GM18868 (cell line): ENCODE results near the gene GOLGA5.
"Not testable (repeated sequence)": the region's sequence is repeated elsewhere in the genome, so short reads cannot be mapped to it uniquely, and the experiment has no call there.

ENCODE experiments used
- ATAC-seq: cut with Tn5 transposase; IDR thresholded peaks from one replicate; pipeline ENCODE4 v1.9.1; 2021; ENCODE audit warnings: mild to moderate bottlenecking, moderate library complexity; ENCODE audit not compliant: unreplicated experiment

GOLGA5 gene

GRCh38 chr14:92819680-92820535 is 25.8 kb downstream of the GOLGA5 start:
- ATAC-seq: not testable (repeated sequence)

DNA sequence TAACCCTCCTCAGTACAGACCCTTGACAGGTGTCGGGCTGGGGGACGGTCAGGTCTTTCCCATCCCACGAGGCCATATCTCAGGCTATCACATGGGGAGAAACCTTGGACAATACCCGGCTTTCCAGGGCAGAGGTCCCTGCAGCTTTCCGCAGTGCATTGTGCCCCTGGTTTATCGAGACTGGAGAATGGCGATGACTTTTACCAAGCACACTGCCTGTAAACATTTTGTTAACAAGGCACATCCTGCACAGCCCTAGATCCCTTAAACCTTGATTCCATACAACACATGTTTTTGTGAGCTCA is 26.4 kb downstream of the GOLGA5 start:
- not testable (repeated sequence) for ATAC-seq

- ATAC-seq: no peak
Measured at GRCh38 chr14:92830902-92831301, 36.8 kb downstream of the GOLGA5 start.

DNA sequence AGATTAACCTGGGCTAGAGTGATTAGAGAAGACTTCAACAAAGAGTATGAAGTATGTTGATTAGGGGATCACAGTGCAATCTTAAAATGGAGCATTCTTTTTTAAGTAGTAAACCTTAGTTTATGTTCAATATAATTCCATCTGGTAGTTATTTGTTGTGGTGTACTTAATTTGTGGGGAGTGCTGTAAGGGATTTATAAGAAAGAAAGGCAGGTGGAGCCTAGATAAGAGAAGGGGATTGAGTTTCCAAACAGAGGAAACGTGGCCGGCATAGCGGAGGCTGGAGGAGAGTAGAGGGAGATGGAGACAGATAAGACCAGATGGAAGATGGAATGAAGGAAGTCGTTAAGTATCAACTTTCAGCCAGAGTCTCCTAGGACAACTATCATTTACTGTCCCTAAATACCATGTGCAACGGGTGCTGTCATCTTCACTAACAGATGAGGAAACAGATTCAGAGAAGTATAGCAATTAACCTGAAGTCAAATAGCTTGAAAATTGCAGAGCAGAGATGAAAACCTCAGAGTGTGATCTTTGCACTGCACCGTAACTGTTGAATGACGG is 38.1 kb downstream of the GOLGA5 start:
- ATAC-seq: no peak

DNA sequence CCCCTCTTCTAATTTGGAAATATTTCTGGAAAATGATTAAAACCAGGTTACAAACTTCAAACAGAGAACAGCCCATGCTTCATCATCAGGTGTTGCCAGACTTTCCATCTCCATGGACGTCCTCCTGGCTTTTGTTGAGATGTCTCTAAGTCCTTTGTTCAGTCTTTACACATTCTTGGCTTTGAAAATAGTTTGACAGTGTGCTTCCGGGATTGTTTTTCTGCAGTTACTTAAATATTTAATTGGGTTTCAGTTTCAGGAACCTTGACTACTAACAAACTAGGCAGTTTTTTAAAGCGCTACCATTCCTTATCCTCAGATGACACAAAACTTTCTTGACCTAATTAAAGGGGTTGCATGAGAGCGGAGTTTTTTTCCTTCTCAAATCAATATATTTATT is 47.8 kb downstream of the GOLGA5 start:
- ATAC-seq: no peak

DNA sequence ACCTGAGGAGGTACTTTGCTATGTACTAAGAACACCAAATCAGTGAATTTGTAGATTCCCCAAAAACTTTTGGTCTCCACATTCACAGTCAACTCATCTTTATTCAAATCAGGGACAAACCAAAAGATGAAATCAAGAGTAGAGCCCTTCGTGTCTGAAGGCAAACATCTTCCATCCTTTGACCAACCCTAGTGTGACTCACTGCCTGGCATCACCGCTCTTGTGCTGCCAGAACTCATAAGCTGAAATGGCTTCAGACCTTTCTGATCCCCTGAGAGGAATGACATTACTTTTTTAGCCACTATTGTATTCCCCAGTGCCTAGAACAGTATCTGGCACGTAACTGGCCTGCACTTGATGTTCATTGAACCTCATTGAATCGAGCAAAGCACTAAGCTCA is 50.1 kb downstream of the GOLGA5 start:
- peak; percentile 47 for ATAC-seq

DNA sequence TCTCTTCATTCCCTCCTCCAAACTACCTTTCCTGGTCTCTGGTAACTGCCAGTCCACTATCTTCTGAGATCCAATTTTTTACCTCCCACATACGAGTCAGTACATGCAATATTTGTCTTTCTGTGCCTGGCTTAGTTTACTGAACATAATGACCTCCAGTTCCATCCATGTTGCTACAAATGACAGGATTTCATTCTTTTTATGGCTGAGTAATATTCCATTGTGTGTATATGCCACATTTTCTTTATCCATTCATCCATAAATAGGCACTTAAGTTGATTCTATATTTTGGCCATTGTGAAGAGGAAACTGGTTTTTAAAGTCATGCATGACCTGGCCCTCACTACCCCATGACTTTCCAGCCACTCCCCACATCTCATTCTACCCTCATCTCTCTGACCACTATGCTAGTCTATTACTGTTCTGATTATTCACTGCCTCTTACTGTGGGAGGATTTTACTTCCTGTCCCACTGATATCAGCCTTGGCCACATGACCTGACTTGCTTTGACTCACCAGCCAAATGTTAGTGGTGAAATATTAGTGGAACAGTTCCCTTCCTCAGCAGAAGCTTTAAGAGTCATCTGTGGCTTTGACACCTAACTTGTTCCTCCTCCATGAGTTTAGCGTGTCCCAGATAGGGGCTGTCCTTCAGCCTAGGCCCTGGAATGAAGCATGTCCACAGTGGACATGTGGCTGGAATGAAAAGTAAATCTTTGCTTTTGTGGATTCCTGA is 52.2 kb downstream of the GOLGA5 start:
- peak; percentile 82 for ATAC-seq

- ATAC-seq: no peak
Measured at GRCh38 chr14:92847278-92847677, 53.2 kb downstream of the GOLGA5 start.

DNA sequence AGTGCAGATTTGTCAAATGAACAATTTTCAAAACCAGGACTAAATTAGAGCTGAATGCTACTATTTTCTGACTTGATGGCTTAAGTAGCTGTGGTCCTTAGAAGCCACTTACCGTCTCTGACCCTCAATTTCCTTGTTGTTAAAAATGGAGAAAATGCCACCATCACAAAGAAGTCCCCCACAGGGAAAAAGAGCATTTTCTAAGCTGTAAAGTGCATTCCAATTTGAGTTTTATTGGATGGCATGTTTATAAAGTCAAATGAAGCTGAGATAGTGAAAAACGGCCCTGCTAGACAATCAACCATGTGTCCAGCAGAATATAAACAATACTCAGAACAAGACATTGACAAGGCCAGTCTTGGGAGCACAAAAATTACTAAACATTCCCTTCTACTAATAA is 53.6 kb downstream of the GOLGA5 start:
- ATAC-seq: no peak

DNA sequence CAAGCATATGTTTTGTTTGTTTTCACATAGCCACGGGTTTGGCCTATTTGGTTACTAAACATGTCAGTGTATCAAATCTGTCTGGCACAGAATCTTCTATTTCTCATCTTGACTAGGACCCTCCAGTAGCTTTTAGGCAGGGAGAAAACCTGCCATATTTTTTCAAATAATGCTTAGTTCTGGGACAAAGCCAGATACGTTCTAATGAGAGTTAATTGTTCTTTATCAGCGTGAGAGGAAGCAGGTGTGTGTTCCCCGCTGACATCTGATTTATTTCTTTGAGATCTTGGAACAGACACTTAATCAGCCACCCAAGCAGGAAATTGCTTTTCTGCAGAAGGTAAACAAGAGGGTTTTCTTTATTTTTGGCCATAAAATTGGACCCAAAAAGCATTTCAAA is 54.8 kb downstream of the GOLGA5 start:
- ATAC-seq: no peak

- ATAC-seq: no peak
Measured at GRCh38 chr14:92850492-92850891, 56.4 kb downstream of the GOLGA5 start.

DNA sequence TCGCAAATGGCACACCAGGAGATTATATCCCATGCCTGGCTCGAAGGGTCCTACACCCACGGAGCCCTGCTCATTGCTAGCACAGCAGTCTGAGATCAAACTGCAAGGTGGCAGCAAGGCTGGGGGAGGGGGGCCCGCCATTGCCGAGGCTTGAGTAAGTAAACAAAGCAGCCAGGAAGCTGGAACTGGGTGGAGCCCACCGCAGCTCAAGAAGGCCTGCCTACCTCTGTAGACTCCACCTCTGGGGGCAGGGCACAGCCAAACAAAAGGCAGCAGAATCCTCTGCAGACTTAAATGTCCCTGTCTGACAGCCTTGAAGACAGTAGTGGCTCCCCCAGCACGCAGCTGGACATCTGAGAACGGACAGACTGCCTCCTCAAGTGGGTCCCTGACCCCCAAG is 59.0 kb downstream of the GOLGA5 start:
- not testable (repeated sequence) for ATAC-seq

DNA sequence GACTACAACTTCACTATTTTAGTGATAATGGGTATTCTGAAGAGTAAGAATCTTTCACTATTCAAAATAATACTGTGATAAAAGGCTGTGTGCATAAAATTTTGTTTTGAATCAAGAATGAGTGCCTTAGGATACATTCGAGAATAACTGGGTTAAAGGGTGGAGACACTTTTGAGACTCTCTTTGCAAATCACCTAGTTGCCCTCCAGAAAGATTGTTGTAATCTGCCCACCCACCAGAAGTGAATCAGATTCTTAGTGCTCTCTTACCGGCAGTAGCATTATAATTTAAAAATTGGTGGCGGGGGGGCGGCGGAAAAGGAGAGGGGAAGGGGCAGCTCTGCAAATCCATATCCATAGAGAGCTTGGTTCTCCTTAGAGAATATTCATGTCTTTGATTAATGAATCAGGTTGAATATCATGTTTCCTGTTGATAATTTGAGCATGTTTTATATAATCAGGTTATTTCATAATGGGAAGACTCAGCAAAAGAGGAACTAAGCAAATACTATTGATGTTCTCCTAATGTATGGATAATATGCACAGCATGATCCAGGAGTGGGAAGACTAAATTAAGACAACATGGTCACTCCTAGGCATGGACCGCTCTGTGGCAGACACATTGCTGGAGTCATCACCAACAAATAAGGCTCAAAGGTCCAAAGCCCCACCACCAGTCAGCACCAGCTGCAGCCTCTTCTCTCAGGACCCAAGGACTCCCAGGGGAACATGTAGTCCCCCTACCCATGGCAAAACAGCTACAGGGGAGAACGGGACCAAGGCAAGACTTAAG is 66.1 kb downstream of the GOLGA5 start:
- ATAC-seq: no peak

DNA sequence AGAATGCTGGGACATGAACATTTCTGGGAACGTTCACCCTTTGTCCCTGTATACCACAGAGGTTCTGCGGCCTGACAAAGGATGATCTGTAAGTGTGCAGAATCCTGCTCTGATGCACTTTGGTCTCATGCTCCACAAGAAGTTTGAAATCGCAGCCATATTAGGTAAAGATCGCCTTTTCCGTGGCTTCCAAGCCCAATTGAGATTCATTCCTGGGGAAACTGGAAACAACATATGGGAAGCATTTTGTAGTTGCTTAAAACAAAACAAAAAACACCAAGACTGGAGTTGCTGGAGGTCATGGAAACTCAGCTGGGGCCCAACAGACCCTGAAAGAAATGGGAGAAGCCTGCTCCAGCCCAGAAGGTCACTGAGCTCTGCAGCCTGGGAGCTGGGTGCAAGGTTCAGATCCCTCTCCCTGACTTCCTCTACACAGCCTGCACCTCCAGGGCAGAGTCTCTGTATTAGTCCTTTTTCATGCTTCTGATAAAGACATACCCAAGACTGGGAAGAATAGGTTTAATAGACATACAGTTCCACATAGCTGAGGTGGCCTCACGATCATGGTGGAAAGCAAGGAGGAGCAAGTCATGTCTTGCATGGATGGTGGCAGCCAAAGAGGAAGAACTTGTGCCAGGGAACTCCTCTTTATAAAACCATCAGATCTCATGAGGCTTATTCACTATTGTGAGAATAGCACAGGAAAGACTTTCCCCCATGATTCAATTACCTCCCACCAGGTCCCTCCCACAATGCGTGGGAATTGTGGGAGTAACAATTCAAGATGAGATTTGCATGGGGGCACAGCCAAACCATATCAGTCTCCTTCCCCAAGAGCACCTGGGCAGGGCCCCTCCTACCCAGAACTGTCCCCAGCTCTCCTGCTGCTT is 68.0 kb downstream of the GOLGA5 start:
- no peak for ATAC-seq

GRCh38 chr14:92863286-92864080 is 69.4 kb downstream of the GOLGA5 start:
- ATAC-seq: no peak

- no peak for ATAC-seq
Measured at GRCh38 chr14:92865674-92866073, 71.6 kb downstream of the GOLGA5 start.

DNA sequence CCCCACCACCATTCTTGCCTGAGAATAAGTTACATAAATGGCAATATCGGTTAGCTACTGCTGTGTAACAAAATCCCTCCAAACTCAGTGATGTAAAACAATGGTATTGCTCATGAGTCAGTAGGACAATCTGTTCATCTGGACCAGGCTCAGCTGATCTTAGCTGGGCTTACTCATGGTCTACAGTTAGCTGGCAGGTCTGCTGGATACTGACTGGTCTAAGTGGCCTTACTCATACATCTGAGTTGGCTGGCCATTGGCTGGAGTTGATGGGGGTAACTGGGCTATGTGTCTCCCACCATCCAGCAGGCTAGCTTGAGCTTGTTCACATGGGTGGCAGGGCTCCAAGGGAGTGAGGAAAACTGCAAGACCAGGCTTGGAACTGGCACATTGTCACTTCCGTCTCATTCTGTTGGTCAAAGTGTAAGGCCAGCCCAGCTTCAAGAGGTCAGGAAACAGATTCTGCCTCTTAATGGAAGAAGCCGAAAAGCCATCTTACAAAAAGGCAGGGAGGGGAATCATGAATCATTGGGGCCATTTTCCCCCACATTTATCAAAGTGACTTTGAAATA is 72.2 kb downstream of the GOLGA5 start:
- ATAC-seq: no peak

DNA sequence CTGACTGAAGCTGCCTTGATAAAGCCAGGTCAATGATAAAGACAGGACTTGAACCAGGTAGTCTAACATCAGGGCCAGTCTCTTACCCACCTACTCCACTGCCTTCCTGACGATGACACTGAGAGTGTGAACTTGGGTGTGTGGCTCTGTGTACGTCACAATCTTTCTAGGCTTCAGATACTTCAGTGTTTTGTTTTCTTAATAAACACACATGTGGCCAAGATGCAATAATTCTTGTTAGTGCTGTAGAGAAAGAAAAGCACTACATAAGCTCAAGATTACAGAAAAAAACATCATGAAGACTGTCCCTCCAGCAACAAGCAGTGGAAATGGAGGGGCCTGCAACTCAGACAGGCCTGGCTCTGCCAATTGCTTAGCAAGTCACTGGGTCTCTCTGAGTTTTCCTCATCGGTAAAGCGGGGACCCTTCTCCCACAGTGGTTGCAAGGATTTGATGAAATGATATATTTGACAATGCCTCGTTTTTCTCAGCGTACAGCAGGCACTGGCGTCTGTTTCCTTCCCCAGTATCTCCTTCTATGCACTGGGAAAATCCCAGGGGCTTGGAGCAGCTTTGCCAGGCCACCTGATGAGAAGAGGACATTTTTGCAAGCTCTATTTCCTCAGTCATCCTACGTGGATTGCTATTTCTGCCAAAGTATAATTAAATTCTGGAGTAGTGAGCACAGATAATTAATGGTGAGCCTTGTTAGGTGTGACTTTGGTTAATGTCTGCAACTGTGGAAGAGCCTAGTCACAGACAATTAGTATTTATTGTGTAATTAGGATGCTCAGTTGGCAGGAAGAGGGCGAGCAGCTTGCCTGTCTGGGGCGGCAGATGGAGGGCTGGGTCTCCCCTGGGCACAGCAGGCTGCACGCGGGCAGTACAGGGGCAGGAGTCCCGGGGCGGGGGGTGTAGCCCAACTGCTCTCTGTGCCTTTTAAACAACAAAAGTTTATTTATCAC is 73.1 kb downstream of the GOLGA5 start:
- no peak for ATAC-seq
